OCI-LY1 (cell line): ENCODE results near the gene C9orf78.

Experiments
- EZH2 ChIP-seq: fragments of 200-600 bp; sonication (generic), shearing (Covaris generic); IDR thresholded peaks from 2 replicates; pipeline ENCODE4 v1.8.0; 2017; ENCODE audit warnings: borderline replicate concordance, mixed run types, mild to moderate bottlenecking, antibody characterized with exemption, low read length, moderate library complexity, mixed read lengths
- TF ChIP-seq, protein P1 (sequence below): fragments of 200-600 bp; sonication (generic), shearing (Covaris generic); IDR thresholded peaks from 2 replicates; pipeline ENCODE4 v1.5.1; 2017; ENCODE audit warnings: mild to moderate bottlenecking, antibody characterized with exemption, low read length, moderate library complexity, mixed read lengths

DNA sequence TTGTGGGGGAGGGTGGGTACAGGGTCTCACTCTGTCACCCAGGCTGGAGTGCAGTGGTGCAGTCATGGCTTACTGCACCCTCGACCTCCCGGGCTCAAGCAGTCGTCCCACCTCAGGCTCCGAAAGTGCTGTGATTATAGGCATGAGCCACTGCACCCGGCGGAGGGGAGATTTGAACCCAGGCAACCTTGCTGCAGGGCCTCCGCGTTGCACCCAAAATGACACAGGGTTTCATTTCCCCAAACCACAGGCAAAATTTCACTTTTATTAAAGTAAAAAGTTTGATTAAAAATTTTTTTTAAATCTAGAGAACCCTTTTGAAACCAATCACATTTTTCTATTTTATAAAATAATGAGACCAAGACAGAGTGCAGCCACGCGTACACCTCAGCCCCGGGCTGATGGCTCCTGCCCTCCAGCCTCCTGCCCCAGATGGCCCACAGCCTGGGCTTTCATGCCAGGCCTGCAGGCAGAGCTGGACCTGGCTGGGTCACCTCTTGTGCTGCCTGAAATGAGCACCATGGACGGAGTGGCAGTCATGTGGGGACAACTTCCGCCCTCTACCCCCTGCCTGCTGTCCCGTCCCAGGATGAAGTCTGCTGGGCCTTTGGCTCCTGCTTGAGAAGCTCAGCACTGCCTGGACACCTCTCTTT, 30.7 kb upstream of the C9orf78 start:
- TF ChIP-seq, protein P1, sequence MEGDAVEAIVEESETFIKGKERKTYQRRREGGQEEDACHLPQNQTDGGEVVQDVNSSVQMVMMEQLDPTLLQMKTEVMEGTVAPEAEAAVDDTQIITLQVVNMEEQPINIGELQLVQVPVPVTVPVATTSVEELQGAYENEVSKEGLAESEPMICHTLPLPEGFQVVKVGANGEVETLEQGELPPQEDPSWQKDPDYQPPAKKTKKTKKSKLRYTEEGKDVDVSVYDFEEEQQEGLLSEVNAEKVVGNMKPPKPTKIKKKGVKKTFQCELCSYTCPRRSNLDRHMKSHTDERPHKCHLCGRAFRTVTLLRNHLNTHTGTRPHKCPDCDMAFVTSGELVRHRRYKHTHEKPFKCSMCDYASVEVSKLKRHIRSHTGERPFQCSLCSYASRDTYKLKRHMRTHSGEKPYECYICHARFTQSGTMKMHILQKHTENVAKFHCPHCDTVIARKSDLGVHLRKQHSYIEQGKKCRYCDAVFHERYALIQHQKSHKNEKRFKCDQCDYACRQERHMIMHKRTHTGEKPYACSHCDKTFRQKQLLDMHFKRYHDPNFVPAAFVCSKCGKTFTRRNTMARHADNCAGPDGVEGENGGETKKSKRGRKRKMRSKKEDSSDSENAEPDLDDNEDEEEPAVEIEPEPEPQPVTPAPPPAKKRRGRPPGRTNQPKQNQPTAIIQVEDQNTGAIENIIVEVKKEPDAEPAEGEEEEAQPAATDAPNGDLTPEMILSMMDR: no peak
- no peak for TF ChIP-seq EZH2
